Measurements from ENCODE around the gene ACKR2. TPM values are rescaled to one million over a fixed set of nuclear protein-coding genes. Genes with fewer than 3 reads are reported as not detected.

Gene ACKR2, protein sequence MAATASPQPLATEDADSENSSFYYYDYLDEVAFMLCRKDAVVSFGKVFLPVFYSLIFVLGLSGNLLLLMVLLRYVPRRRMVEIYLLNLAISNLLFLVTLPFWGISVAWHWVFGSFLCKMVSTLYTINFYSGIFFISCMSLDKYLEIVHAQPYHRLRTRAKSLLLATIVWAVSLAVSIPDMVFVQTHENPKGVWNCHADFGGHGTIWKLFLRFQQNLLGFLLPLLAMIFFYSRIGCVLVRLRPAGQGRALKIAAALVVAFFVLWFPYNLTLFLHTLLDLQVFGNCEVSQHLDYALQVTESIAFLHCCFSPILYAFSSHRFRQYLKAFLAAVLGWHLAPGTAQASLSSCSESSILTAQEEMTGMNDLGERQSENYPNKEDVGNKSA
- total RNA-seq, result 0.15 and 0.17 TPM in 2 replicates

DNA sequence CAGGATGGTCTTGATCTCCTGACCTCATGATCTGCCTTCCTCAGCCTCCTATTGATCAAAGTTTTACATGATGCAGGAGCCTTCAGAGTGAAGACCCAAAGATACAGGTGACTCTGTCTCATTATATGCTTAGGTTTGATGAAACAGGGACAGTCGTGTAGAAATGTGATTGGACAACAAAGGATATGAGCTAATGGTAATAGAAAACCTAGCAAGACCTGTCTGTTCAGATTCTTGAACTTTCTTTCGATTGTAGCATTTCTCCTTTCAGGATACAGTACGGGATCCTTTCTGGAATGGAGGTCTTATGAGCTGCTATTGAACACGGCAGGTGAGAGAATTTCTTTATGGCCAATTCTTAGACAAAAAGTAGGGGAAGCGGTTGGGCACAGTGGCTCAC is at the start of gene ACKR2:
Gene ACKR2 (plus strand): TSS at position 244 of the 400 bp plus-strand sequence. CDS start 55,058 bp downstream, outside the sequence.

DNA sequence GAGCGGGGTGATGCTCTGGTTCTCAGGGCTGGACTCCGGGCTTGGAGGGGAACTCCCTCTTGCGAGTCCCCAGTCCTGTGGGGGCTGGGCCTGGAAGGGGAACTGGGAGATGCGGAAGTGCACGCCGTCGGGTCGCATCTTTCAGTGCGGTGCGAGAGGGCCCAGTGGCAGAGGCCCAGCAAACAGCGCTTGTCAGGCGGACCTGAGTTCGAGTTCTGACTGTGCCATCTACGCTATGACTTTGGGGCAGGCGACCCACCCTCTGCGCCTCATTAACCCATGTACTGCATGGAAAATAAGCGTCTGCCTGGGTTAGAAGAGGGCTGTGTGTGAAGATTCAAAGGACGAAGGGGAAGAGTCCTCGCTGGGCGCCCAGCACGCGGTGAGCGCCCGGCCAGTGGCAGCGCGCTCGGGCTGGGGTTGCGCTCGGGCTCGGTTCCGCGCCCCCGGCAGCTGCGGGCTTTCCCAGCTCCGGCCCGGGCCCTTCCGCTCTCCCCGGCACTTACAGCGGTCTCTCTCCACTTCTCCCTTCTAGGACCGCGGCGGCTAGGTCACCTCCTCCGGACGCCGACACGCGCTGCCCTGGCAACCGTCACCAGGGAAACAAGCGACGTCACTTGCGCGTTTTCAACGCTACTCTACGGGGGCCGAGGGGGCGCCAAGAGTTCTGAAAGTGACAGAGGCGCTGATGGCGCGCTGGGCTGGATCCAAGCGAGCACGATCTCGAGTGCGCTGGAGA is 36.4 kb upstream of the ACKR2 start, which contains the start of gene CCDC13:
Gene CCDC13 (minus strand): TSS at position 584 of the 739 bp plus-strand sequence. CDS start 14,908 bp downstream, outside the sequence.

DNA sequence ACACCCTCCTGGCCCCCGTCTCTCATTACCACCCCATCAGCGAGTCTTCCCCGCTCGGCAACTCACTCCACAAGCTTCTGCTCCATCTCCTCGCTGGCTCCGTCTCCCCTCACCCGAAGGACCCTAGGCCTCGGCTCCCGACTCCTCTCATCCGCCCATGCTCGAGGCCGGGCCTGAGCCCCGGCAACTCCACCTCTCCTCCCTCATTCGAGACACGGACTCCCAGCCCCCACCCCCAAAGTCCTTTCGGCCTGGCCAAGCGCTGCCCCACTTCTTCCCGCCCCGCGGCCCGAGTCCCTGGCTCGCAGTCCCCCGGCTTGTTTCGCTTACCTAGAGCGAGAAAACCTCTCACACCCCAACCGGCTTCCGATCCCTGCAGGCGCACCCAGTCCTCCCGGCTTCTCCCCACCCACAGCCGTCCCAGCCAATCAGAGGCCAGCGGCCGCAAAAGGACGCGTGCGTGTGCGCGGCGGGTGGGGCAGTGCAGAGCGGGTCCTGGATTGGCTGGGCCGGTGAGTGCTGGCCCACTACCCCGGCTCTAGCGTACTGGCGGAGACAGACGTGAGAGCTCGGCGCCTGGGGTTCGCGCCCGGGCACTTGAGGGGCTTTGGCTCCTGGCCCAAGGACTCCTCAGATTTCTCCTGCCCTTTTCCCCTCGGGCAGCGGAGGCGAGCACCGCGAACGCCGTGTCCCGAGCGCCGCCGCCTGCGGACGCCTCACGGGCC is 5.0 kb upstream of the ACKR2 start, which contains the start of gene HIGD1A:
Gene HIGD1A (minus strand): TSS at position 385 of the 725 bp plus-strand sequence. CDS start 10,237 bp downstream, outside the sequence.

DNA sequence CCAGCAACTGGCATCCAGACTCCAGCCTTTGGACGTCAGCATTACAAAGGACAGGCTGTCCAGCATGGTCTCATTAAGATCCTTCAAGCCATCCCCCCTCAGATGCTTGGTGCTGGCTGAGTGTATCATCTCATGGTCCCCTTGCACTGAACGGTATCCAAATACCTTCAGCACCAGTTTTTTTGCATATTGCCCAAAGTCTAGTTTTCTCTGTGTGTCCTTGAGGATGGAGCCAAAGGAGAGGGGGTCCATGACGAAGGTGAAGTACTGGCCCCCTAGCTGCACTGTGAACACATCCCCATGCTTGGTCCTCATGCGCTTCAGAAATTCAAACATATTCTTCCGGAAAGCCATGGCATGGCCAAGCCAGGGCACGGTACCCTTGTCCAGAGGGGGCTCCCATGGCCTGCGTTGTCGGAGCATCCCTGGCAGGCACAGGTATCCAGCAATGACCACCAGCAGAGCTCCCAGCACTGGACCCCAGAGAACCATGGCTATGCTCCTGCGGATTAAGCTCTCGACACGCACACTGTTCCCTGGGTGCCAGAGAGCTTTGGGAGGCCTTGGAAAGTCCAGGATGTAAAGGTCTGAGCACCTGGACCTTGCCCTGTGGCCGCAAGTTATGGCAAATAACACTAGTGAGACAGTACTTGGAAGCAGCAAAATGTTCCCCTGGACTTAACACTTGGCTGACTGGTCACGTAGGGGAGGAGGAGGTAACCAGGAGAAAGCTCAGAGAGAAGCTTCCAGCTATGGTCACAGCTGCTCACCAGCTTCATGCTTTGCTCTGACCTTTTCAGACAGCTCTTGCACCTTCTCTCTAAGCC is 66.3 kb downstream of the ACKR2 start, which contains the start of gene CYP8B1:
Gene CYP8B1 (minus strand): TSS at position 555 of the 827 bp plus-strand sequence. CDS start 63 bp downstream, at position 492.

DNA sequence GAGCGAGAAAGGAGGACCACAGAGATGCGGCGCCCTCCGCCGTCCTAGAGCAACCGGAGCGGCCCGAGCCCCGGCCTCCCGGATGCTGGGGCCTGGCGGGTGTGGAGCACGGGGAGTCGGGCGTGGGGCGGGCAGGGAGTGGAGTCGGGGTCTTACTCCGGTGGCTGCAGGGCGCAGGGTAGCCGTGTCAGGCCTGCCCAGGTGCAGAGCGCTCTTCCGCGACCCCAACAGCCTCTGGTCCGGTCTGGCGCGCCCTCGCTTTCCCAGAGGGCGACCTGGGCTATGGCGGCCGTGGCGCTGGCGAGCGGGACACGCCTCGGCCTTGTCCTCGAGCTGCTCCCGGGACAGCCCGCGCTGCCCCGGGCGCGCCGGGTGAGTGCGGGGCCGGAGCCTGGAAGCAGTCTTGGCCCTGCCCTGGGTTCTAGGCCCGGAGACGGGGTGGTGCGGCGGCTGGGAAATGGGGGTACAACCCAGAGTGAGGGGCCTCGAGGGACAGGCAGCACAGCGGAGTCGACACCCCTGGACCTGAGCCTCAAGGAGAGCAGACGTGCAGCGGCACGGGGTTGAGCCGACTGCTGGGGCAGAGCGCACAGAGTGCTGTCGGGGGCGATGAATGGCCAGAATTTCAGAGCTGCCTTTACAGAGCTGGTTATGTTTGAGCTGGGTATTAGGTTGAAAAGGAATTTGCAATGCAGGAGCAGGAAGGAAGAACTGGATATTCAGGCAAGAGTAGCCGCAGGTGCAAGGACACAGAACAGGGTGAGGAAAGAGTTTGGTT is 97.0 kb downstream of the ACKR2 start, which contains the start of gene ZNF662:
Gene ZNF662 (plus strand): TSS at position 73 of the 778 bp plus-strand sequence. CDS start 1,973 bp downstream, outside the sequence.

Other genes with a start within 250 kb of the ACKR2 start
- gene SEC22C, start 227.5 kb upstream of the ACKR2 start, total RNA-seq, result 70.3 and 82.6 TPM in 2 replicates
- 12.1 and 24.0 TPM in 2 replicates for gene SS18L2, start 218.6 kb upstream of the ACKR2 start, total RNA-seq
- 37.5 and 85.2 TPM in 2 replicates for gene NKTR, start 208.8 kb upstream of the ACKR2 start, total RNA-seq
- gene ZBTB47, start 155.7 kb upstream of the ACKR2 start, total RNA-seq, result 24.1 and 59.7 TPM in 2 replicates
- not detected in 2 replicates for gene KLHL40, start 123.9 kb upstream of the ACKR2 start, total RNA-seq
- not detected in 2 replicates for gene HHATL, start 106.6 kb upstream of the ACKR2 start, total RNA-seq
- 0.29 and 1.2 TPM in 2 replicates for gene CCDC13, start 36.2 kb upstream of the ACKR2 start, total RNA-seq
- gene HIGD1A, start 5.0 kb upstream of the ACKR2 start, total RNA-seq, result 125 and 203 TPM in 2 replicates
- not detected in 2 replicates for gene CYP8B1, start 66.4 kb downstream of the ACKR2 start, total RNA-seq
- gene ZNF662, start 96.7 kb downstream of the ACKR2 start, total RNA-seq, result 2.3 and 2.8 TPM in 2 replicates
- gene GASK1A, start 169.9 kb downstream of the ACKR2 start, total RNA-seq, result 1.6 and 4.5 TPM in 2 replicates